GM21576 (cell line): ENCODE results near the gene GMEB2.

Experiments used
- ATAC-seq: cut with Tn5 transposase; IDR thresholded peaks from one replicate; pipeline ENCODE4 v1.9.1; 2021; ENCODE audit warnings: mild to moderate bottlenecking, moderate library complexity; ENCODE audit not compliant: unreplicated experiment

Gene GMEB2

GRCh38 chr20:63590218-63591146 lies 36.4 kb downstream of the GMEB2 start:
- ATAC-seq, result no peak

GRCh38 chr20:63589261-63590217 lies 37.4 kb downstream of the GMEB2 start:
- ATAC-seq, result no peak

GRCh38 chr20:63588641-63589041 lies 38.3 kb downstream of the GMEB2 start:
- no peak for ATAC-seq

GRCh38 chr20:63587776-63588591 lies 38.9 kb downstream of the GMEB2 start:
- no peak for ATAC-seq

GRCh38 chr20:63587256-63587655 lies 39.6 kb downstream of the GMEB2 start:
- no peak for ATAC-seq

- no peak for ATAC-seq
These were observed 40.1 kb downstream of the GMEB2 start for GRCh38 chr20:63586797-63587196.

GRCh38 chr20:63585616-63586565 lies 41.0 kb downstream of the GMEB2 start:
- no peak for ATAC-seq

GRCh38 chr20:63582382-63583063 lies 44.4 kb downstream of the GMEB2 start:
- no peak for ATAC-seq

DNA sequence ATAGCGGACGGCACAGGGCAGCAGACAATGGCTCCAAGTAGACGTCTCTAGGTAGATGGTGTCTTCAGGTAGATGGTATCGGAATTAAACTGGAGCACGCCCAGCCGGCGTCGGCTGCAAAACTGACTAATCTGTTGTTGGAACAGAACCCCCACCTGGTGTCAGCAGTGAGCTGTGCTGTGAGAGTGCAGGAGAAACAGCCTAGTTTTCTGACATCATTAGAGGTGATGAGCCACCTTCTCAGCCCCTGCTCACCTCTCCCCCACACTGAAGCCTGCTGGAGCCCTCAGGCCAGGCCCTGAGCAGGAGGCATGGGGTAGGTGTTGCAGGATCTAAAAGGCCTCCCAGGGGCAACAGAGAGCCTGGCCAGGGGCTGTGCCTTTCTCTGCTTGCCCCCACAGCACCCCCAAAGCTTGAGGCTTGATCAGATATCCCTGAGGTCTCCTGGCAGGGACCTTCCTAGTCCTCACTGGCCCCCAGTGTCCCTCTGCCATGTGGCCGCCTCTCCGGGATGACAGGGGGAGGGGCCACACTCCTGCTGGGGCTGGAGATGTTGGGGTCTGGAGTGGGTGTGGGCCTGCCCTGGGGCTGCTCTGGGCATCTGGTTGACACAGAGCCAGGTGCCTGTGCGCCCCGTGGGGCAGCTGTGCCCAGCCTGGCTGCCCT lies 46.0 kb downstream of the GMEB2 start:
- no peak for ATAC-seq

DNA sequence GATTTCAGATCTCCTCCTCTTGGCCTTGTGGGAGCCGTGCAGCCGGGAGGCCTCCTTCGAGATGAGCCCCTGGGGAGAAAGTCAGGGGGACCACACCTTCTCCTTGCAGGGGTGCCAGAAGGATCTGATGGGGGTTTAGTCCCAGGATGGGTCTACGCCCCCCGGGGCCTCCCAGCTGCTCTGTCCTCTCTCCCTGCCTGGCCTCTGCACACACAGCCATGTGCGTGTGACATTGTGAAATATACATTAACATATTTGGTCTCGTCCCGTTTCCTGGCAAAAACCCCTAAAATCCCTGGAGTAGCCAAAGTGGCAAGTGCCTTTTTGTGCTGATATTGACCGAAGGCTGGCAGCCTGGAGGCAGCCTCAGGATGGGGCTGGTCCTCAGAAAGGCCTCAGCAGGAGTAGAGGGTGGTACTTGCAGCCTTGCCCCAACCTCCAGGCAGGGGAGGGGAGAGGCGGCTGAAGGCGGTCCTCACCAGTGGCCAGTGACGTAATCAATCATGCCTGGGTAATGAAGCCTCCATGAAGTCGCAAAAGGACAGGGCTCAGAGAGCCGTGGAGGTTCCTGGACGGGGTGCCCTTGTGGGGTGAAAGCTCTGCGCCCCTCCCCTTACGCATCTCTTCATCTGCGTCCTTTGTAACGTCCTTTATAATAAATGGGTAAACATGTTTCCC lies 47.7 kb downstream of the GMEB2 start:
- no peak for ATAC-seq

GRCh38 chr20:63578224-63579016 lies 48.5 kb downstream of the GMEB2 start:
- no peak for ATAC-seq

- ATAC-seq, result no peak
These were observed 49.5 kb downstream of the GMEB2 start for GRCh38 chr20:63577317-63577894.

GRCh38 chr20:63576311-63576710 lies 50.6 kb downstream of the GMEB2 start:
- ATAC-seq, result no peak

- ATAC-seq, result no peak
These were observed 51.8 kb downstream of the GMEB2 start for GRCh38 chr20:63574829-63575743.

GRCh38 chr20:63574156-63574828 lies 52.6 kb downstream of the GMEB2 start, which contains the start of gene HELZ2:
Gene HELZ2, minus strand, starts transcription at chr20:63574239. Its CDS starts 1,854 bp downstream, at chr20:63572385.
- no peak for ATAC-seq
